HepG2 (cell line): ENCODE results near the gene SMARCA2. TPM values are rescaled to one million over a fixed set of nuclear protein-coding genes. Genes with fewer than 3 reads are reported as not detected.

Experiments
- ATAC-seq: fragments of 200-7000 bp; cut with Tn5 transposase; 3 replicates; pipeline ENCODE4 v1.9.1; 2020; ENCODE audit warnings: mild to moderate bottlenecking, moderate library complexity
- BruUV-seq: library from RNA; stranded (reverse); fragments of 400-500 nt; replicated peaks from 2 replicates; lab custom pipeline; 2021; lab: Mats Ljungman, UMichigan
- CTCF ChIA-PET: fragments of 300-600 bp; formaldehyde crosslinking; extraction: SDS; loops from one replicate; lab custom pipeline; 2021; ENCODE audit warnings: low total read pairs, inconsistent platforms, low intra/inter-chr PET ratio; lab: Yijun Ruan, JAX
- POLR2A ChIA-PET: fragments of 350-600 bp; sonication (Branson Sonifier 250); formaldehyde crosslinking; loops from one replicate; lab custom pipeline; 2020; ENCODE audit warnings: antibody characterized with exemption, inconsistent platforms; lab: Yijun Ruan, JAX
- DNase-seq: peaks from one replicate; pipeline ENCODE4 v3.0.0-alpha.2; 2015; ENCODE audit warnings: low spot score
- FAIRE-seq: peaks from 3 replicates; lab custom pipeline; 2011; peaks lifted over from hg19 to GRCh38; lab: Jason Lieb, UNC
- H2AFZ ChIP-seq: one replicate; pipeline ENCODE4 v1.6.1; 2011; ENCODE audit warnings: low read length, inconsistent platforms
- H3K27ac ChIP-seq: fragments of 300-600 bp; 3 replicates; pipeline ENCODE4 v1.8.0; 2011; ENCODE audit warnings: mixed run types, mild to moderate bottlenecking, mixed read lengths, low read length, inconsistent platforms; ENCODE audit not compliant: insufficient read depth; ENCODE audit errors: extremely low read length
- H3K27me3 ChIP-seq, 2 experiments: fragments of 200-600 bp in 1 of 2; 2 replicates in 1 of 2; 3 replicates in 1 of 2; pipeline versions ENCODE4 v1.6.0 to v1.8.0; 2011; ENCODE audit warnings: low read length in 2 of 2, mild to moderate bottlenecking in 2 of 2, moderate library complexity in 2 of 2, inconsistent platforms in 1 of 2; ENCODE audit not compliant: insufficient read depth in 2 of 2, control insufficient read depth in 1 of 2
- H3K36me3 ChIP-seq, 2 experiments: fragments of 200-600 bp in 1 of 2; replicated peaks in 1 of 2; 2 replicates in 1 of 2; 3 replicates in 1 of 2; pipeline versions ENCODE4 v1.5.1 to v1.8.0; 2011; ENCODE audit warnings: low read length in 2 of 2, inconsistent platforms in 1 of 2; ENCODE audit not compliant: insufficient read depth in 2 of 2, control insufficient read depth in 1 of 2
- H3K4me1 ChIP-seq: 2 replicates; pipeline ENCODE4 v1.5.1; 2012; ENCODE audit warnings: low read length, inconsistent platforms; ENCODE audit not compliant: insufficient read depth
- H3K4me2 ChIP-seq: 2 replicates; pipeline ENCODE4 v1.6.0; 2011; ENCODE audit warnings: low read depth, low read length, inconsistent platforms
- H3K4me3 ChIP-seq, 3 experiments: fragments of 200-600 bp in 1 of 3; sonication (generic), shearing (Covaris generic) in 1 of 3; replicated peaks in 1 of 3; 2 replicates each; pipeline ENCODE4 v1.5.1; 2011 to 2016; ENCODE audit warnings: low read length in 3 of 3, inconsistent platforms in 2 of 3, low read depth in 2 of 3, mild to moderate bottlenecking in 2 of 3, control low read depth in 1 of 3, mixed read lengths in 1 of 3; ENCODE audit not compliant: insufficient read depth in 1 of 3
- H3K79me2 ChIP-seq: one replicate; pipeline ENCODE4 v1.6.1; 2011; ENCODE audit warnings: low read length, inconsistent platforms; ENCODE audit not compliant: insufficient read depth
- H3K9ac ChIP-seq: 2 replicates; pipeline ENCODE4 v1.6.0; 2011; ENCODE audit warnings: mild to moderate bottlenecking, low read depth, low read length, inconsistent platforms; ENCODE audit not compliant: insufficient read depth
- H3K9me3 ChIP-seq: 2 replicates; pipeline ENCODE4 v1.5.1; 2012; ENCODE audit warnings: mild to moderate bottlenecking, low read length
- H4K20me1 ChIP-seq: 2 replicates; pipeline ENCODE4 v1.6.0; 2011; ENCODE audit warnings: inconsistent platforms, mild to moderate bottlenecking, low read length, moderate library complexity; ENCODE audit not compliant: insufficient read depth
- HNRNPH1 ChIP-seq: fragments of 200-400 bp; formaldehyde crosslinking; optimal IDR thresholded peaks from 2 replicates; pipeline ENCODE3; 2017; ENCODE audit warnings: mild to moderate bottlenecking, low read depth, low read length
- MXD1 ChIP-seq: sonication (generic); formaldehyde crosslinking; IDR thresholded peaks from 2 replicates; pipeline ENCODE4 v1.4.0; 2020; ENCODE audit warnings: mild to moderate bottlenecking, missing genetic modification reagents
- NFE2L1 ChIP-seq: sonication (generic); formaldehyde crosslinking; IDR thresholded peaks from 2 replicates; pipeline ENCODE4 v1.4.0; 2020; ENCODE audit warnings: missing genetic modification reagents, mild to moderate bottlenecking, borderline replicate concordance
- POLR2AphosphoS5 ChIP-seq: IDR thresholded peaks from 2 replicates; pipeline ENCODE4 v1.6.1; 2012; ENCODE audit warnings: low read depth, low read length
- RFX5 ChIP-seq: IDR thresholded peaks from 2 replicates; pipeline ENCODE4 v1.6.1; 2011; ENCODE audit warnings: low read depth, low read length, improper control_type of control experiment
- SRSF9 ChIP-seq: fragments of 200-400 bp; formaldehyde crosslinking; IDR thresholded peaks from 2 replicates; pipeline ENCODE4 v1.6.1; 2018; ENCODE audit warnings: borderline replicate concordance, mild to moderate bottlenecking, low read depth, low read length; ENCODE audit not compliant: insufficient read depth, poor library complexity, severe bottlenecking
- TRIM22 ChIP-seq: fragments of 450-650 bp; IDR thresholded peaks from 2 replicates; pipeline ENCODE4 v1.6.1; 2017
- ZNF737 ChIP-seq: sonication (generic); formaldehyde crosslinking; IDR thresholded peaks from 2 replicates; pipeline ENCODE4 v1.5.0; 2020; ENCODE audit warnings: missing genetic modification reagents, mild to moderate bottlenecking, borderline replicate concordance
- WGBS: methylation state at CpG from one replicate; pipeline ENCODE4 v1.1.6; 2017; ENCODE audit warnings: low lambda C conversion rate; 5-methylcytosine and 5-hydroxymethylcytosine counted together
- in situ Hi-C: cut with HindIII; loops from 2 replicates; pipeline ENCODE4 v1.10.0; 2017; ENCODE audit warnings: low pct_unique_long_range_greater_than_20kb; ENCODE audit not compliant: extremely low pct_ligation_motif_present
- intact Hi-C: fragments of 100-400 bp; cut with micrococcal nuclease; formaldehyde crosslinking; loops from one replicate; pipeline ENCODE4 v1.10.0; 2022; ENCODE audit not compliant: unreplicated experiment
- polyA plus RNA-seq, 8 experiments: library from polyadenylated mRNA; depleted of rRNA in 3 of 8; stranded (reverse) in 7 of 8; unstranded in 1 of 8; fragments of >200 nt; fragmentation: Illumina TruSeq in 4 of 8; extraction: Trizol in 4 of 8; gene quantifications; 2 replicates each; pipeline versions ENCODE4 v1.2.1 to v1.2.3, GENCODE V29; 2011 to 2016; ENCODE audit warnings: low read depth in 4 of 8, missing spikeins in 1 of 8, mixed read lengths in 1 of 8; ENCODE audit not compliant: insufficient read depth in 1 of 8
- total RNA-seq, 5 experiments: library from RNA; depleted of rRNA; stranded (reverse); fragments of >200 nt; fragmentation: Illumina TruSeq; extraction: Trizol; gene quantifications; 2 replicates each; pipeline ENCODE4 v1.2.3, GENCODE V29; 2016; ENCODE audit warnings: low read depth in 1 of 5

Gene SMARCA2
- total and polyA plus RNA-seq, 2 of the 13 experiments (the other 11 are each of a cell fraction or from before 2014, with no cell fraction given), result 22.5 to 23.7 TPM

GRCh38 chr9:2140600-2141223 is 125.6 kb downstream of the SMARCA2 start:
- ChIA-PET CTCF (no interaction called here), POLR2A (no interaction called here)
- no peak overlapping the region for H3K4me3 ChIP-seq
- no peak overlapping the region for H3K9ac ChIP-seq
- H3K36me3 ChIP-seq, result peaks cover 0 to 3% of the 10 kb centered on the region in 2 experiments; a peak in 1 of 5 replicates
- DNase-seq (no peak), FAIRE-seq (no peak), ATAC-seq (no peak)
- H4K20me1 ChIP-seq, result no peaks in the 10 kb centered on the region
- no peaks in the 10 kb centered on the region for H3K27me3 ChIP-seq
- BruUV-seq, result no TSS peak
- TF ChIP-seq ZNF737 (CRISPR knock-in tag) (no peak), POLR2AphosphoS5 (no peak)
- 96% methylated on average over 4 of the region's 4 CpGs for WGBS
- no peak overlapping the region for H3K27ac ChIP-seq
- no peaks in the 10 kb centered on the region for H3K9me3 ChIP-seq
- no peaks in the 10 kb centered on the region for H3K4me1 ChIP-seq
- intact Hi-C loops (no loop called here), in situ Hi-C loops (no loop called here)
- no peak overlapping the region for H3K4me2 ChIP-seq
- no peaks in the 10 kb centered on the region for H3K79me2 ChIP-seq
- H2AFZ ChIP-seq, result no peak overlapping the region

- Histone ChIP-seq H3K79me2 (no peaks in the 10 kb centered on the region), H3K4me3 (no peak overlapping the region), H3K36me3 (peaks cover 0 to 1% of the 10 kb centered on the region in 2 experiments; a peak in 1 of 5 replicates), H2AFZ (no peak overlapping the region), H3K4me1 (no peaks in the 10 kb centered on the region), H4K20me1 (no peaks in the 10 kb centered on the region), H3K9me3 (no peaks in the 10 kb centered on the region), H3K27me3 (no peaks in the 10 kb centered on the region), H3K27ac (no peak overlapping the region), H3K4me2 (no peak overlapping the region), H3K9ac (no peak overlapping the region)
- no TSS peak for BruUV-seq
- intact Hi-C loops (no loop called here), in situ Hi-C loops (no loop called here)
- POLR2A ChIA-PET, result no interaction called here
- TF ChIP-seq RFX5 (no peak), MXD1 (CRISPR knock-in tag) (no peak), TRIM22 (no peak), SRSF9 (no peak), NFE2L1 (CRISPR knock-in tag) (no peak), HNRNPH1 (no peak)
- ATAC-seq (no peak), FAIRE-seq (no peak), DNase-seq (no peak)
- 91% methylated on average over 1 of the region's 1 CpG for WGBS
- CTCF ChIA-PET, result no interaction called here
These were observed 127.1 kb downstream of the SMARCA2 start for GRCh38 chr9:2142212-2142611.
